Activated naive CD8-positive, alpha-beta T cell treated with anti-CD3 and anti-CD28 coated beads, Interleukin-2, amount 10 ng/mL, durations not matched to agents 7 days and 5 days (primary cell): ENCODE results near the gene HIVEP3. TPM values are rescaled to one million over a fixed set of nuclear protein-coding genes. Genes with fewer than 3 reads are reported as not detected.

Experiments
- ATAC-seq: fragments of 150-1000 bp; cut with Tn5 transposase; one replicate; pipeline ENCODE4 v1.10.0; 2021; ENCODE audit warnings: low read depth, moderate library complexity
- POLR2A ChIA-PET: fragments of 350-600 bp; sonication (Branson Sonifier 250); formaldehyde crosslinking; loops from one replicate; lab custom pipeline; 2021; ENCODE audit warnings: antibody characterized with exemption; lab: Charles Lee
- DNase-seq: peaks from one replicate; pipeline ENCODE4 v3.0.0; 2021
- H3K27ac Mint-ChIP-seq: one replicate; pipeline ENCODE4 v1.8.0; 2022; ENCODE audit warnings: mild to moderate bottlenecking, mixed read lengths
- H3K27me3 Mint-ChIP-seq: one replicate; pipeline ENCODE4 v1.8.0; 2022; ENCODE audit warnings: mild to moderate bottlenecking, moderate library complexity, mixed read lengths
- H3K36me3 Mint-ChIP-seq: one replicate; pipeline ENCODE4 v1.8.0; 2021; ENCODE audit warnings: mild to moderate bottlenecking, mixed read lengths
- H3K4me1 Mint-ChIP-seq: one replicate; pipeline ENCODE4 v1.8.0; 2021; ENCODE audit warnings: mixed read lengths
- H3K4me3 Mint-ChIP-seq: one replicate; pipeline ENCODE4 v1.8.0; 2022; ENCODE audit warnings: mild to moderate bottlenecking, moderate library complexity, mixed read lengths
- H3K9me3 Mint-ChIP-seq: one replicate; pipeline ENCODE4 v1.8.0; 2021; ENCODE audit warnings: mixed read lengths
- total RNA-seq, 2 experiments: library from RNA; stranded (reverse); gene quantifications; one replicate each; pipeline ENCODE4 v1.2.3, GENCODE V29; 2021

Gene HIVEP3
- total RNA-seq, 2 experiments from 2014 or later: 10.1 to 10.7 TPM

- Mint-ChIP-seq H3K9me3 (no peaks in the 10 kb centered on the region), H3K4me1 (peaks cover 30% of the 10 kb centered on the region), H3K4me3 (no peak overlapping the region), H3K27ac (no peak overlapping the region), H3K36me3 (peaks cover 3% of the 10 kb centered on the region), H3K27me3 (peaks cover 6% of the 10 kb centered on the region)
- POLR2A ChIA-PET: no interaction called here
- DNase-seq (no peak), ATAC-seq (no peak)
These were observed 229.2 kb downstream of the HIVEP3 start for GRCh38 chr1:41689558-41689981.

GRCh38 chr1:41689139-41689538 lies 229.6 kb downstream of the HIVEP3 start:
- Mint-ChIP-seq H3K4me3 (no peak overlapping the region), H3K27me3 (peaks cover 6% of the 10 kb centered on the region), H3K4me1 (peaks cover 35% of the 10 kb centered on the region), H3K9me3 (no peaks in the 10 kb centered on the region), H3K27ac (no peak overlapping the region), H3K36me3 (peaks cover 3% of the 10 kb centered on the region)
- POLR2A ChIA-PET: interaction anchor here (0.7 kb wide), 1 partner anchor 35 kb away, joined by 3 read pairs; no protein-coding TSS in a partner anchor
- ATAC-seq: no peak
- DNase-seq: no peak

- no peak overlapping the region for H3K4me3 Mint-ChIP-seq
- POLR2A ChIA-PET: interaction anchor here (0.6 to 1.1 kb wide), 3 partner anchors 22 to 486 kb away, joined by 3 read pairs; no protein-coding TSS in a partner anchor
- H3K27me3 Mint-ChIP-seq: peaks cover 6% of the 10 kb centered on the region
- peaks cover 3% of the 10 kb centered on the region for H3K36me3 Mint-ChIP-seq
- DNase-seq (no peak), ATAC-seq (no peak)
- peaks cover 54% of the 10 kb centered on the region for H3K4me1 Mint-ChIP-seq
- H3K9me3 Mint-ChIP-seq: no peaks in the 10 kb centered on the region
- no peak overlapping the region for H3K27ac Mint-ChIP-seq
These were observed 231.7 kb downstream of the HIVEP3 start for GRCh38 chr1:41687007-41687406.

DNA sequence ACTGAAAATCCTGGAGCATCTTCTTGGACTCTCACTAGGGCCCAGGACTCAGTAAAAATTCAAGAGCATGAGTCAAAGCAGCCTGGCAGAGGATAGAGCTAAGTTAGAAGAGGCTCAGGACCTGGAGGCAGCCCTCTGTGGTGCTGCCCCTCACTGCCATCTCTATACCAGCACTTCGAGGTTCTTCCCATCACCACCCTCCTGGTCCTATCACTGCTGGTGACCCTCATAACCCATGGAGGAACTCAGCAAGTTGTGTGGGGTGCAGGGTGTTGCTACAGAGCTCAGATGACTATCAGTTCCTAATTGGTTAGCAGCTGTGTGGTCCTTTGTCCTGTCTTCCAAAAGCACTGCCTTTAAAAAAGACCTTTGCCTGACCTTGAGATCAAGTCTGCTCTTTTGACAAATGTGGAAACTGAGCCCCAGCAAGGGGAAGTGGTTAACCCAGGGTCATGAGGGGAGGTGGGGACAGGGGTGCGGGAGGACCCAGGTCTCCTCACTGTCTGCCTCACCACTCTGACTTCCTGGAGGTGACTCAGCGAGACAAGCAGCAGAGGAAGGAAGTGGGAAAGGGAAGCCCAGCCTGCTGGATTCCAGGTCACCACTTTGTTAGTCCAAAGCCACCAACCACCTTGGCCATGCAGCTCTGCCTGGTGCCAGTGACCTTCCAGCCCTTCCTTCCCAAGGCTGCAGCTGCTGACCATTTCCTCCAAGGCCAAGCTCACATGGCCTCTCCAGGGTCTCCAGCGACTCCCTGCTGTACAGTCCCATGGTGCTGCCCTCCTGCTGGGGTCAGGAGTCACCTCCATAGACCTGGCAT lies 234.8 kb downstream of the HIVEP3 start:
- H3K4me1 Mint-ChIP-seq: peaks cover 72% of the 10 kb centered on the region
- H3K36me3 Mint-ChIP-seq: no peaks in the 10 kb centered on the region
- ATAC-seq: peak; percentile 60
- no peak for DNase-seq
- peak overlapping the region; percentile 51 for H3K4me3 Mint-ChIP-seq
- POLR2A ChIA-PET: interaction anchor here (0.6 to 3.0 kb wide), 9 partner anchors 10 to 128 kb away, joined by 3 to 26 read pairs (median 3); no protein-coding TSS in a partner anchor
- peak overlapping the region; percentile 84 for H3K27ac Mint-ChIP-seq
- no peaks in the 10 kb centered on the region for H3K9me3 Mint-ChIP-seq
- H3K27me3 Mint-ChIP-seq: peaks cover 6% of the 10 kb centered on the region

GRCh38 chr1:41682845-41683625 lies 235.7 kb downstream of the HIVEP3 start:
- no peaks in the 10 kb centered on the region for H3K36me3 Mint-ChIP-seq
- POLR2A ChIA-PET: interaction anchor here (0.6 to 3.0 kb wide), 10 partner anchors 9 to 128 kb away, joined by 3 to 26 read pairs (median 3); no protein-coding TSS in a partner anchor
- peak overlapping the region; percentile 84 for H3K27ac Mint-ChIP-seq
- ATAC-seq (no peak), DNase-seq (no peak)
- H3K4me1 Mint-ChIP-seq: peaks cover 80% of the 10 kb centered on the region
- peak overlapping the region; percentile 51 for H3K4me3 Mint-ChIP-seq
- H3K9me3 Mint-ChIP-seq: no peaks in the 10 kb centered on the region
- peaks cover 6% of the 10 kb centered on the region for H3K27me3 Mint-ChIP-seq

- H3K27me3 Mint-ChIP-seq: peaks cover 3% of the 10 kb centered on the region
- H3K36me3 Mint-ChIP-seq: peaks cover 1% of the 10 kb centered on the region
- peak overlapping the region; percentile 2 for H3K27ac Mint-ChIP-seq
- DNase-seq (no peak), ATAC-seq (no peak)
- POLR2A ChIA-PET: interaction anchor here (1.0 to 3.0 kb wide), 3 partner anchors 9 to 56 kb away, joined by 3 to 26 read pairs (median 3); no protein-coding TSS in a partner anchor
- no peaks in the 10 kb centered on the region for H3K9me3 Mint-ChIP-seq
- H3K4me1 Mint-ChIP-seq: peaks cover 76% of the 10 kb centered on the region
- H3K4me3 Mint-ChIP-seq: no peak overlapping the region
These were observed 236.6 kb downstream of the HIVEP3 start for GRCh38 chr1:41682149-41682548.

GRCh38 chr1:41681331-41682098 lies 237.2 kb downstream of the HIVEP3 start:
- Mint-ChIP-seq H3K27ac (no peak overlapping the region), H3K4me3 (no peak overlapping the region), H3K9me3 (no peaks in the 10 kb centered on the region), H3K36me3 (peaks cover 1% of the 10 kb centered on the region), H3K4me1 (peaks cover 70% of the 10 kb centered on the region), H3K27me3 (no peaks in the 10 kb centered on the region)
- POLR2A ChIA-PET: interaction anchor here (0.7 to 3.0 kb wide), 4 partner anchors 8 to 57 kb away, joined by 3 to 26 read pairs (median 3); no protein-coding TSS in a partner anchor
- ATAC-seq (no peak), DNase-seq (no peak)

DNA sequence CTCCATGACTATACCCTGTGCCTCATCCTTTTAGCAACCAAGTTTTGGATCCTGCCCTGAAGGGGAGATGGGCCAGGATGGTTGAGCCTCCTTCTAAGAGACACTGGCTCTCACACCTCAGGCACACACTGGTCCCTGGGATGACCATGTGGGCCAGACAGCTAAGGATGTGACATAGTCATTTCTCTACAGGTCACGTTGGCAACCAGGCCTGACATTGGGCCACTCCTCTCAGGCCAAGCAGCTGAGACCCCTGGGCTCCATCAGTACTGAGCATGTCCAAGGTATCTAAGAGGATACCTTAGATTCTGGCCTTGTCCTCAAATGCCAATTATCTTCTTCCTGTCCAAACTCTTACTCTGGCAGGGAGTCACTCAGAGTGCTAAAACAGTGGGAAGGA lies 238.7 kb downstream of the HIVEP3 start:
- ATAC-seq: no peak
- POLR2A ChIA-PET: no interaction called here
- Mint-ChIP-seq H3K27me3 (no peaks in the 10 kb centered on the region), H3K4me3 (peak overlapping the region; percentile 23), H3K9me3 (no peaks in the 10 kb centered on the region), H3K4me1 (peaks cover 66% of the 10 kb centered on the region), H3K27ac (peak overlapping the region; percentile 36), H3K36me3 (peaks cover 1% of the 10 kb centered on the region)
- no peak for DNase-seq

GRCh38 chr1:41679531-41679930 lies 239.2 kb downstream of the HIVEP3 start:
- POLR2A ChIA-PET: no interaction called here
- DNase-seq (no peak), ATAC-seq (no peak)
- H3K4me3 Mint-ChIP-seq: peak overlapping the region; percentile 23
- H3K9me3 Mint-ChIP-seq: no peaks in the 10 kb centered on the region
- H3K4me1 Mint-ChIP-seq: peaks cover 66% of the 10 kb centered on the region
- H3K27me3 Mint-ChIP-seq: no peaks in the 10 kb centered on the region
- H3K27ac Mint-ChIP-seq: peak overlapping the region; percentile 36
- H3K36me3 Mint-ChIP-seq: peaks cover 1% of the 10 kb centered on the region

GRCh38 chr1:41678111-41678878 lies 240.4 kb downstream of the HIVEP3 start:
- H3K4me3 Mint-ChIP-seq: peak overlapping the region; percentile 20
- ATAC-seq (peak; percentile 68), DNase-seq (no peak)
- peak overlapping the region; percentile 83 for H3K27ac Mint-ChIP-seq
- H3K4me1 Mint-ChIP-seq: peaks cover 65% of the 10 kb centered on the region
- H3K36me3 Mint-ChIP-seq: peaks cover 1% of the 10 kb centered on the region
- no peaks in the 10 kb centered on the region for H3K27me3 Mint-ChIP-seq
- H3K9me3 Mint-ChIP-seq: no peaks in the 10 kb centered on the region
- POLR2A ChIA-PET: interaction anchor here (1.0 kb wide), 2 partner anchors 16 to 23 kb away, joined by 3 read pairs; no protein-coding TSS in a partner anchor

GRCh38 chr1:41677620-41678019 lies 241.1 kb downstream of the HIVEP3 start:
- no peaks in the 10 kb centered on the region for H3K9me3 Mint-ChIP-seq
- no peak overlapping the region for H3K27ac Mint-ChIP-seq
- ATAC-seq: no peak
- H3K4me1 Mint-ChIP-seq: peaks cover 63% of the 10 kb centered on the region
- H3K27me3 Mint-ChIP-seq: no peaks in the 10 kb centered on the region
- H3K4me3 Mint-ChIP-seq: no peak overlapping the region
- POLR2A ChIA-PET: interaction anchor here (1.0 kb wide), 1 partner anchor 22 kb away, joined by 3 read pairs; no protein-coding TSS in a partner anchor
- H3K36me3 Mint-ChIP-seq: peaks cover 1% of the 10 kb centered on the region
- DNase-seq: no peak

GRCh38 chr1:41675401-41675800 lies 243.3 kb downstream of the HIVEP3 start:
- peaks cover 1% of the 10 kb centered on the region for H3K36me3 Mint-ChIP-seq
- H3K9me3 Mint-ChIP-seq: no peaks in the 10 kb centered on the region
- H3K27me3 Mint-ChIP-seq: no peaks in the 10 kb centered on the region
- peak overlapping the region; percentile 21 for H3K27ac Mint-ChIP-seq
- POLR2A ChIA-PET: no interaction called here
- no peak overlapping the region for H3K4me3 Mint-ChIP-seq
- ATAC-seq: no peak
- no peak for DNase-seq
- H3K4me1 Mint-ChIP-seq: peaks cover 66% of the 10 kb centered on the region
